Neuronal stem cell (in vitro differentiated cells): ENCODE data around the gene DHDH. TPM values are rescaled to one million over a fixed set of nuclear protein-coding genes. Genes with fewer than 3 reads are reported as not detected.
"Not testable (repeated sequence)": the region's sequence is repeated elsewhere in the genome, so short reads cannot be mapped to it uniquely, and the experiment has no call there.

Source experiments
- DNase-seq: peaks from one replicate; pipeline ENCODE4 v3.0.0-alpha.2; 2013; ENCODE audit warnings: low spot score
- H2AFZ ChIP-seq: one replicate; pipeline ENCODE4 v1.6.1; 2013; ENCODE audit warnings: mild to moderate bottlenecking, low read length, inconsistent platforms
- H2AK5ac ChIP-seq: 2 replicates; pipeline ENCODE4 v1.6.1; 2013; ENCODE audit warnings: low read depth, mild to moderate bottlenecking, inconsistent platforms, low read length, moderate library complexity, mixed read lengths
- H2BK120ac ChIP-seq: 2 replicates; pipeline ENCODE4 v1.6.1; 2013; ENCODE audit warnings: low read depth, mild to moderate bottlenecking, inconsistent platforms, low read length, moderate library complexity, mixed read lengths
- H2BK12ac ChIP-seq: one replicate; pipeline ENCODE4 v1.6.1; 2013; ENCODE audit warnings: low read length, inconsistent platforms
- H2BK15ac ChIP-seq: 2 replicates; pipeline ENCODE4 v1.6.1; 2013; ENCODE audit warnings: mild to moderate bottlenecking, low read length, inconsistent platforms, mixed read lengths
- H2BK5ac ChIP-seq: one replicate; pipeline ENCODE4 v1.6.1; 2013; ENCODE audit warnings: inconsistent platforms, mild to moderate bottlenecking, low read length, moderate library complexity
- H3K14ac ChIP-seq: one replicate; pipeline ENCODE4 v1.6.1; 2013; ENCODE audit warnings: low read length, inconsistent platforms
- H3K18ac ChIP-seq: 2 replicates; pipeline ENCODE4 v1.6.1; 2013; ENCODE audit warnings: low read length, inconsistent platforms
- H3K23ac ChIP-seq: 2 replicates; pipeline ENCODE4 v1.6.1; 2013; ENCODE audit warnings: low read depth, mild to moderate bottlenecking, mixed read lengths, low read length, inconsistent platforms; ENCODE audit not compliant: poor library complexity
- H3K27ac ChIP-seq: replicated peaks from 3 replicates; pipeline ENCODE4 v1.5.1; 2013; ENCODE audit warnings: low read length, inconsistent platforms
- H3K27me3 ChIP-seq, 3 experiments: 2 replicates each; pipeline ENCODE4 v1.6.1; 2013; ENCODE audit warnings: low read length in 3 of 3, mild to moderate bottlenecking in 2 of 3, inconsistent platforms in 1 of 3, low read depth in 1 of 3, mixed read lengths in 1 of 3, moderate library complexity in 1 of 3; ENCODE audit not compliant: control insufficient read depth in 3 of 3, insufficient read depth in 3 of 3
- H3K36me3 ChIP-seq, 2 donors: replicated peaks in 1 of 2; 2 replicates each; pipeline ENCODE4 v1.6.1; 2013; ENCODE audit warnings: low read length in 2 of 2; ENCODE audit not compliant: control insufficient read depth in 2 of 2, insufficient read depth in 2 of 2
- H3K4ac ChIP-seq: 2 replicates; pipeline ENCODE4 v1.6.1; 2013; ENCODE audit warnings: inconsistent platforms, mild to moderate bottlenecking, low read length, moderate library complexity
- H3K4me1 ChIP-seq, 2 donors: 1 replicate in 1 of 2; 2 replicates in 1 of 2; pipeline ENCODE4 v1.6.1; 2013; ENCODE audit warnings: low read length in 2 of 2, low read depth in 1 of 2; ENCODE audit not compliant: control insufficient read depth in 2 of 2, insufficient read depth in 1 of 2
- H3K4me2 ChIP-seq: one replicate; pipeline ENCODE4 v1.6.1; 2013; ENCODE audit warnings: mild to moderate bottlenecking, low read length, inconsistent platforms; ENCODE audit not compliant: insufficient read depth, poor library complexity, severe bottlenecking
- H3K4me3 ChIP-seq, 2 donors: 2 replicates each; pipeline ENCODE4 v1.5.1; 2013; ENCODE audit warnings: low read length in 2 of 2, mild to moderate bottlenecking in 2 of 2, inconsistent platforms in 1 of 2, moderate library complexity in 1 of 2
- H3K79me1 ChIP-seq: one replicate; pipeline ENCODE4 v1.6.1; 2013; ENCODE audit warnings: low read depth, mild to moderate bottlenecking, inconsistent platforms, low read length, moderate library complexity
- H3K9ac ChIP-seq: one replicate; pipeline ENCODE4 v1.6.1; 2013; ENCODE audit warnings: mild to moderate bottlenecking, low read depth, low read length, inconsistent platforms; ENCODE audit not compliant: poor library complexity
- H3K9me3 ChIP-seq, 2 donors: replicated peaks in 1 of 2; 2 replicates each; pipeline versions ENCODE3 to v1.6.1; 2013; ENCODE audit warnings: low read length in 2 of 2, mild to moderate bottlenecking in 2 of 2, inconsistent platforms in 1 of 2, low read depth in 1 of 2, mixed read lengths in 1 of 2, moderate library complexity in 1 of 2; ENCODE audit not compliant: control insufficient read depth in 2 of 2, insufficient read depth in 1 of 2
- H4K8ac ChIP-seq: one replicate; pipeline ENCODE4 v1.6.1; 2013; ENCODE audit warnings: low read depth, mild to moderate bottlenecking, inconsistent platforms, low read length, moderate library complexity
- H4K91ac ChIP-seq: one replicate; pipeline ENCODE4 v1.6.1; 2013; ENCODE audit warnings: low read length, low read depth, mild to moderate bottlenecking, inconsistent platforms; ENCODE audit not compliant: poor library complexity
- WGBS, 2 donors: extraction: QIAGEN DNeasy Blood & Tissue Kit; methylation state at CpG; one replicate each; pipeline ENCODE4 v1.1.7; 2013; ENCODE audit warnings: missing lambda C conversion rate in 2 of 2, mixed read lengths in 1 of 2; ENCODE audit not compliant: insufficient read length in 2 of 2, insufficient replicate concordance in 1 of 2; ENCODE audit errors: extremely low coverage in 2 of 2; 5-methylcytosine and 5-hydroxymethylcytosine counted together
- polyA plus RNA-seq, 2 experiments: library from polyadenylated mRNA; stranded (reverse); fragments of 200-250 nt; gene quantifications; one replicate each; pipeline ENCODE4 v1.2.3, GENCODE V29; 2013

Gene DHDH
- 0.81 TPM for polyA plus RNA-seq (2013, experiment 1 of 2)
- 0.93 TPM for polyA plus RNA-seq (2013, experiment 2 of 2)

GRCh38 chr19:48933382-48933932, at the start of gene DHDH:
Gene DHDH (plus strand): TSS chr19:48933699. CDS start chr19:48933722, 23 bp downstream.
- Histone ChIP-seq H2BK120ac (no peak within 1 kb of the TSS), H3K4me3 (peak within 1 kb of the TSS; percentile 46 to 77), H3K79me1 (no peaks in the 10 kb centered on the region), H3K18ac (peak within 1 kb of the TSS; percentile 66), H3K23ac (no peak within 1 kb of the TSS), H3K9ac (peak within 1 kb of the TSS; percentile 79), H3K27me3 (peaks cover 0 to 13% (median 10%) of the 10 kb centered on the region in 3 experiments), H2AK5ac (no peak within 1 kb of the TSS), H2BK12ac (no peak within 1 kb of the TSS), H2AFZ (peak within 1 kb of the TSS; percentile 93), H4K8ac (no peak within 1 kb of the TSS), H3K4me2 (peak within 1 kb of the TSS; percentile 85), H3K27ac (no peak within 1 kb of the TSS), H3K36me3 (no peaks in the 10 kb centered on the region), H4K91ac (no peak within 1 kb of the TSS), H2BK15ac (no peak within 1 kb of the TSS), H2BK5ac (no peak within 1 kb of the TSS), H3K9me3 (no peaks in the 10 kb centered on the region), H3K4me1 (peaks cover 6 to 11% of the 10 kb centered on the region in 2 donors), H3K14ac (no peak within 1 kb of the TSS), H3K4ac (no peak within 1 kb of the TSS)
- WGBS, 2 donors = no CpG with 5 or more reads among the region's 43 CpGs
- DNase-seq = peak; percentile 80

GRCh38 chr19:48883726-48884125, 49.8 kb upstream of the DHDH start:
- Histone ChIP-seq H3K4ac (no peak overlapping the region), H3K79me1 (no peaks in the 10 kb centered on the region), H3K9ac (no peak overlapping the region), H3K36me3 (no peaks in the 10 kb centered on the region), H3K23ac (no peak overlapping the region), H2AK5ac (no peak overlapping the region), H3K4me3 (no peak overlapping the region), H2BK15ac (no peak overlapping the region), H2BK120ac (no peak overlapping the region), H4K91ac (no peak overlapping the region), H2AFZ (no peak overlapping the region), H3K27me3 (no peaks in the 10 kb centered on the region), H4K8ac (no peak overlapping the region), H3K14ac (no peak overlapping the region), H3K27ac (no peak overlapping the region), H3K4me2 (no peak overlapping the region), H3K4me1 (no peaks in the 10 kb centered on the region), H2BK12ac (no peak overlapping the region), H3K18ac (no peak overlapping the region), H2BK5ac (no peak overlapping the region), H3K9me3 (peaks cover 0 to 9% of the 10 kb centered on the region in 2 donors)
- no CpG with 5 or more reads among the region's 7 CpGs for WGBS, 2 donors
- no peak for DNase-seq

- no CpG with 5 or more reads among the region's 21 CpGs for WGBS, 2 donors
These were observed 45.5 kb upstream of the DHDH start for GRCh38 chr19:48887861-48888612.

GRCh38 chr19:48889496-48889895, 44.0 kb upstream of the DHDH start:
- not testable (repeated sequence) for H3K79me1 ChIP-seq, H3K14ac ChIP-seq, H2AK5ac ChIP-seq, H4K91ac ChIP-seq, H2AFZ ChIP-seq, DNase-seq, H3K27ac ChIP-seq, H2BK120ac ChIP-seq, H3K18ac ChIP-seq, H3K4me1 ChIP-seq, H3K27me3 ChIP-seq, H4K8ac ChIP-seq, H2BK15ac ChIP-seq, H3K23ac ChIP-seq, H3K4me2 ChIP-seq, H2BK5ac ChIP-seq, H3K9ac ChIP-seq, H3K9me3 ChIP-seq, H3K4me3 ChIP-seq, H2BK12ac ChIP-seq, H3K4ac ChIP-seq, H3K36me3 ChIP-seq
- no CpG with 5 or more reads among the region's 3 CpGs for WGBS, 2 donors

More at GRCh38 chr19:48887861-48888612, 45.5 kb upstream of the DHDH start:
- Histone ChIP-seq H3K4me2 (no peak overlapping the region), H3K27me3 (no peaks in the 10 kb centered on the region), H3K9me3 (no peaks in the 10 kb centered on the region), H3K4ac (no peak overlapping the region), H2BK5ac (no peak overlapping the region), H2AFZ (peak overlapping the region; percentile 47), H3K36me3 (no peaks in the 10 kb centered on the region), H2BK15ac (peak overlapping the region; percentile 13), H3K27ac (no peak overlapping the region), H3K9ac (no peak overlapping the region), H2AK5ac (no peak overlapping the region), H3K14ac (no peak overlapping the region), H4K8ac (no peak overlapping the region), H2BK120ac (no peak overlapping the region), H3K18ac (no peak overlapping the region), H3K4me3 (no peak overlapping the region), H3K23ac (no peak overlapping the region), H4K91ac (no peak overlapping the region), H3K79me1 (no peaks in the 10 kb centered on the region), H2BK12ac (no peak overlapping the region), H3K4me1 (no peaks in the 10 kb centered on the region)
- DNase-seq = no peak
